Measurements from ENCODE around the gene GSTK1. TPM values are rescaled to one million over a fixed set of nuclear protein-coding genes. Genes with fewer than 3 reads are reported as not detected.

GSTK1 gene
- total and polyA plus RNA-seq, 2 of the 8 experiments (the other 6 are each of a cell fraction or from before 2014, with no cell fraction given): 25.5 to 32.5 TPM

- Histone ChIP-seq H4K20me1 (replicated peaks in 1 of 2; ENCODE audit: control insufficient read depth in 1 of 2, insufficient read depth in 2 of 2, low read length in 2 of 2) (no peaks in the 10 kb centered on the region), H3K18ac (ENCODE audit: extremely low read depth, low read length) (no peak overlapping the region), H3K9ac (replicated peaks in 1 of 4; ENCODE audit: extremely low read depth in 1 of 4, low read depth in 3 of 4, low read length in 3 of 4) (no peak overlapping the region), H4K8ac (ENCODE audit: extremely low read depth, insufficient read depth, low read length) (no peak overlapping the region), H4K91ac (replicated peaks; ENCODE audit: insufficient read length, low read length) (no peak overlapping the region), H3K56ac (replicated peaks; ENCODE audit: insufficient read length, low read depth, low read length) (no peak overlapping the region), H3K9me3 (ENCODE audit: insufficient read depth in 2 of 2, low read depth in 1 of 2, low read length in 1 of 2) (no peaks in the 10 kb centered on the region), H2AFZ (ENCODE audit: low read length) (no peak overlapping the region), H3K36me3 (ENCODE audit: control insufficient read depth in 2 of 4, insufficient read depth in 4 of 4, low read length in 3 of 4) (peaks cover 0 to 3% (median 0%) of the 10 kb centered on the region in 4 experiments; a peak in 2 of 8 replicates), H3K23me2 (ENCODE audit: low read depth, low read length) (no peaks in the 10 kb centered on the region), H4K5ac (ENCODE audit: insufficient read length, low read depth, low read length) (no peak overlapping the region), H3K4ac (replicated peaks; ENCODE audit: insufficient read length, low read depth, low read length) (no peak overlapping the region), H3K23ac (ENCODE audit: insufficient read length) (no peak overlapping the region), H3K4me1 (replicated peaks in 1 of 4; ENCODE audit: control insufficient read depth in 3 of 4, insufficient read depth in 4 of 4, low read length in 3 of 4) (no peaks in the 10 kb centered on the region), H3K27ac (ENCODE audit: low read depth, low read length) (no peak overlapping the region), H2BK120ac (replicated peaks; ENCODE audit: low read depth, low read length) (no peak overlapping the region), H2BK12ac (ENCODE audit: low read depth, low read length) (no peak overlapping the region), H3K4me2 (ENCODE audit: insufficient read depth in 1 of 2, low read depth in 2 of 2, low read length in 2 of 2) (no peak overlapping the region), H2BK15ac (ENCODE audit: low read length) (no peak overlapping the region), H3K79me2 (ENCODE audit: control insufficient read depth in 1 of 2, insufficient read depth in 2 of 2, low read length in 2 of 2) (no peaks in the 10 kb centered on the region), H3K4me3 (ENCODE audit: extremely low read depth in 1 of 4, insufficient read depth in 2 of 4, low read depth in 3 of 4, low read length in 4 of 4) (no peak overlapping the region), H2BK5ac (ENCODE audit: low read depth, low read length) (no peak overlapping the region), H3K27me3 (replicated peaks in 1 of 4; ENCODE audit: control insufficient read depth in 3 of 4, extremely low read depth in 1 of 4, insufficient read depth in 3 of 4, low read length in 3 of 4) (no peaks in the 10 kb centered on the region), H3K79me1 (ENCODE audit: low read depth, low read length) (no peaks in the 10 kb centered on the region), H2BK20ac (ENCODE audit: low read length) (no peak overlapping the region), H2AK5ac (ENCODE audit: low read depth, low read length) (no peak overlapping the region), H3K14ac (ENCODE audit: insufficient read length) (no peak overlapping the region)
- FAIRE-seq (no peak), DNase-seq (ENCODE audit: low read depth in 1 of 2, low spot score in 2 of 2) (no peak)
- POLR2A ChIA-PET (ENCODE audit: partially characterized antibody): interaction anchor here (0.7 to 1.2 kb wide), 2 partner anchors 10 to 15 kb away, joined by 3 read pairs; partner anchors contain the start of gene CASP2
- TF ChIP-seq SIRT6 (IDR thresholded peaks at IDR 0.05; ENCODE audit: low read length) (no peak), CBX5 (IDR thresholded peaks at IDR 0.05; ENCODE audit: low read depth, low read length) (no peak), CHD1 (IDR thresholded peaks at IDR 0.05; ENCODE audit: low read depth, low read length) (no peak), JUND (IDR thresholded peaks at IDR 0.05; ENCODE audit: low read length) (no peak)
- WGBS, 2 experiments (ENCODE audit: extremely low coverage in 1 of 2, insufficient coverage in 1 of 2, insufficient read length in 1 of 2, insufficient replicate concordance in 2 of 2, low coverage in 1 of 2, low lambda C conversion rate in 2 of 2, missing lambda C conversion rate in 1 of 2): 89% methylated on average over 2 of the region's 2 CpGs; no CpG with 5 or more reads in 1 of the 2 experiments
- CTCF ChIA-PET (ENCODE audit: partially characterized antibody): interaction anchor here (0.5 to 2.0 kb wide), 6 partner anchors 17 to 695 kb away, joined by 3 to 9 read pairs (median 3); no protein-coding TSS in a partner anchor
Observed at GRCh38 chr7:143272871-143273270, 9.6 kb downstream of the GSTK1 start.
